ENCODE measurements around the gene NLRC3.

The NLRC3 gene

GRCh38 chr16:3595110-3595486 lies 17.9 kb upstream of the NLRC3 start:
- TF ChIP-seq FOXM1 (IDR thresholded peaks at IDR 0.05; ENCODE audit: borderline replicate concordance, low read depth) (no peak), TEAD4 (IDR thresholded peaks at IDR 0.05) (no peak), TCF12 (IDR thresholded peaks at IDR 0.05; ENCODE audit: low read depth) (no peak), USF1 (IDR thresholded peaks at IDR 0.05) (no peak)

DNA sequence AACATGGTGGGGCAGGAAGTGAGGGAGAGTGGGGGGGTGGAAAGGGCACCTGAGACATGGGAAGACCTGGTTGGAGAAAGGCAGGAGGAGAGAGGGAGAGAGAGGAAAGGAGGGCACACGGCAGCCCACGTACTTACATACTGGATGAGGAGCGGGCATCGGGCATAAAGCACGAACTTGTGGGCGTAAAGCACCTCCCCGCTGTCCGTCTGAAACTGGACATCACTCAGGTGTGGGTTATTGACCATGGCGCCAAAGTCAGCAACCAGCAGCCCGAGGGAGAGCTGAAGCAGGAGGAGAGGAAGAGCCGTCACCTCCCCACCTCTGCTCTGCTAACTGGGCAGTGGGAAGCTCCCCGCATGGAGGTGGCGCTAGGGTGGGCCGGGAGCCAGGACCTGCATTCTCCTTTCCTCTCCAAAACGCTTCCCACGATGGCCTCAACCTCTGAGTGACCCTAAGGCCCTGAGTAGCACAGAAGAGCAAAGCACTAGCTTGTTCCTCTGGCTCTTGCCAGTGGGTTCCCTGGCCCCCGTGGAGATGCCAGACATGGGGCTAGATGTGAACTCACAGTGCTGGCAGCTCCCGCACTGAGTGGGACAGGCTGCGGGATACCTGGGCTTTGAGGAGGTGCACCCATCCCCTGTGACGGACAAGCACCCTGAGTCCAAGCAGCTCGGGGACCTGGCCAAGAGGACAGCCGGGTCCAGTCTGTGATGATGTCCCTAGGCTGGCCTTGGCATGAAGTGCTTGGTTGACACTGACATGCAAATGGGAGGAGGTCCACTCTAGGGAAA lies 17.3 kb upstream of the NLRC3 start:
- TF ChIP-seq EGR1 (IDR thresholded peaks at IDR 0.05) = no peak
- no peak for TF ChIP-seq TCF12 (IDR thresholded peaks at IDR 0.05; ENCODE audit: low read depth)
- TF ChIP-seq CEBPB (IDR thresholded peaks at IDR 0.05) = no peak
- TF ChIP-seq, protein P1, sequence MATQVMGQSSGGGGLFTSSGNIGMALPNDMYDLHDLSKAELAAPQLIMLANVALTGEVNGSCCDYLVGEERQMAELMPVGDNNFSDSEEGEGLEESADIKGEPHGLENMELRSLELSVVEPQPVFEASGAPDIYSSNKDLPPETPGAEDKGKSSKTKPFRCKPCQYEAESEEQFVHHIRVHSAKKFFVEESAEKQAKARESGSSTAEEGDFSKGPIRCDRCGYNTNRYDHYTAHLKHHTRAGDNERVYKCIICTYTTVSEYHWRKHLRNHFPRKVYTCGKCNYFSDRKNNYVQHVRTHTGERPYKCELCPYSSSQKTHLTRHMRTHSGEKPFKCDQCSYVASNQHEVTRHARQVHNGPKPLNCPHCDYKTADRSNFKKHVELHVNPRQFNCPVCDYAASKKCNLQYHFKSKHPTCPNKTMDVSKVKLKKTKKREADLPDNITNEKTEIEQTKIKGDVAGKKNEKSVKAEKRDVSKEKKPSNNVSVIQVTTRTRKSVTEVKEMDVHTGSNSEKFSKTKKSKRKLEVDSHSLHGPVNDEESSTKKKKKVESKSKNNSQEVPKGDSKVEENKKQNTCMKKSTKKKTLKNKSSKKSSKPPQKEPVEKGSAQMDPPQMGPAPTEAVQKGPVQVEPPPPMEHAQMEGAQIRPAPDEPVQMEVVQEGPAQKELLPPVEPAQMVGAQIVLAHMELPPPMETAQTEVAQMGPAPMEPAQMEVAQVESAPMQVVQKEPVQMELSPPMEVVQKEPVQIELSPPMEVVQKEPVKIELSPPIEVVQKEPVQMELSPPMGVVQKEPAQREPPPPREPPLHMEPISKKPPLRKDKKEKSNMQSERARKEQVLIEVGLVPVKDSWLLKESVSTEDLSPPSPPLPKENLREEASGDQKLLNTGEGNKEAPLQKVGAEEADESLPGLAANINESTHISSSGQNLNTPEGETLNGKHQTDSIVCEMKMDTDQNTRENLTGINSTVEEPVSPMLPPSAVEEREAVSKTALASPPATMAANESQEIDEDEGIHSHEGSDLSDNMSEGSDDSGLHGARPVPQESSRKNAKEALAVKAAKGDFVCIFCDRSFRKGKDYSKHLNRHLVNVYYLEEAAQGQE (IDR thresholded peaks at IDR 0.05; ENCODE audit: low read depth) = no peak
- no peak for TF ChIP-seq YY1 (IDR thresholded peaks at IDR 0.05; ENCODE audit: low read depth)
- no peak for TF ChIP-seq TAF1 (IDR thresholded peaks at IDR 0.05; ENCODE audit: low read depth)
- no peak for TF ChIP-seq TEAD4 (IDR thresholded peaks at IDR 0.05)
- TF ChIP-seq ZBTB7A (IDR thresholded peaks at IDR 0.05; ENCODE audit: low read depth) = no peak
- no peak for TF ChIP-seq USF1 (IDR thresholded peaks at IDR 0.05)
- no peak for TF ChIP-seq CREB1 (IDR thresholded peaks at IDR 0.05; ENCODE audit: low read depth)
- no peak for TF ChIP-seq FOXM1 (IDR thresholded peaks at IDR 0.05; ENCODE audit: borderline replicate concordance, low read depth)
- TF ChIP-seq RAD21 (IDR thresholded peaks at IDR 0.05; ENCODE audit: low read depth) = no peak
- TF ChIP-seq, protein P2, sequence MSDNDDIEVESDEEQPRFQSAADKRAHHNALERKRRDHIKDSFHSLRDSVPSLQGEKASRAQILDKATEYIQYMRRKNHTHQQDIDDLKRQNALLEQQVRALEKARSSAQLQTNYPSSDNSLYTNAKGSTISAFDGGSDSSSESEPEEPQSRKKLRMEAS (IDR thresholded peaks at IDR 0.05) = no peak
- no peak for TF ChIP-seq NFIC (IDR thresholded peaks at IDR 0.05)
- TF ChIP-seq EP300 (IDR thresholded peaks at IDR 0.05; ENCODE audit: borderline replicate concordance) = no peak

DNA sequence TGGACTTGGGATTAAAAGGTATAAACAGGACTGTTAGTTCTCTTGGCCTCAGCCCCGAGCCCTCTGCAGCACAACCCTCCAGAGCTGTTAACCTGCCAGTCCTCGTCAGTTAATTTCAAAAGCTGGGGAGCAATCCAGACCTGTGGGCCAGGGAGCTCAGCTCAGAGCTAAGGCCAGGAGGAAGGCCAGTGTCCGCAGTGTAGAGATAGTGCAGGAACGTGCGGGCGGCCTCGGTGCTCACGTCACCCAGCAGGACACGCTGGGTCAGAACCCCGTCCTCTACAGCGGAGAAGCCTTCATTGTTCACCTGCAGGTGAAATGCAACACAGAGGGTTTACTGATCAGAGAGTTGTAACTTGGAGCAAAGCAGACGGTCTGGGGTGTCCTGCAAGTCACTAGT lies 15.4 kb upstream of the NLRC3 start:
- no peak for TF ChIP-seq YY1 (IDR thresholded peaks at IDR 0.05; ENCODE audit: low read depth)
- TF ChIP-seq EP300 (IDR thresholded peaks at IDR 0.05; ENCODE audit: borderline replicate concordance) = no peak
- TF ChIP-seq CEBPB (IDR thresholded peaks at IDR 0.05) = no peak
- TF ChIP-seq EGR1 (IDR thresholded peaks at IDR 0.05) = no peak
- TF ChIP-seq TEAD4 (IDR thresholded peaks at IDR 0.05) = no peak
- TF ChIP-seq TAF1 (IDR thresholded peaks at IDR 0.05; ENCODE audit: low read depth) = no peak
- TF ChIP-seq, protein P2 (IDR thresholded peaks at IDR 0.05) = no peak
- no peak for TF ChIP-seq USF1 (IDR thresholded peaks at IDR 0.05)
- no peak for TF ChIP-seq NFIC (IDR thresholded peaks at IDR 0.05)
- TF ChIP-seq RAD21 (IDR thresholded peaks at IDR 0.05; ENCODE audit: low read depth) = no peak
- TF ChIP-seq, protein P1 (IDR thresholded peaks at IDR 0.05; ENCODE audit: low read depth) = no peak
- no peak for TF ChIP-seq FOXM1 (IDR thresholded peaks at IDR 0.05; ENCODE audit: borderline replicate concordance, low read depth)
- TF ChIP-seq ZBTB7A (IDR thresholded peaks at IDR 0.05; ENCODE audit: low read depth) = no peak
- no peak for TF ChIP-seq CREB1 (IDR thresholded peaks at IDR 0.05; ENCODE audit: low read depth)
- TF ChIP-seq TCF12 (IDR thresholded peaks at IDR 0.05; ENCODE audit: low read depth) = no peak

- TF ChIP-seq EGR1 (IDR thresholded peaks at IDR 0.05) (no peak), FOXM1 (IDR thresholded peaks at IDR 0.05; ENCODE audit: borderline replicate concordance, low read depth) (no peak), CEBPB (IDR thresholded peaks at IDR 0.05) (no peak), CREB1 (IDR thresholded peaks at IDR 0.05; ENCODE audit: low read depth) (no peak), TEAD4 (IDR thresholded peaks at IDR 0.05) (no peak), YY1 (IDR thresholded peaks at IDR 0.05; ENCODE audit: low read depth) (no peak), USF1 (IDR thresholded peaks at IDR 0.05) (no peak), RAD21 (IDR thresholded peaks at IDR 0.05; ENCODE audit: low read depth) (no peak)
- TF ChIP-seq, protein P1 (IDR thresholded peaks at IDR 0.05; ENCODE audit: low read depth) = no peak
Measured at GRCh38 chr16:3591991-3592390, 14.8 kb upstream of the NLRC3 start.
